Neuronal stem cell (in vitro differentiated cells): ENCODE measurements around the gene USO1.
"Not testable (repeated sequence)": the region's sequence is repeated elsewhere in the genome, so short reads cannot be mapped to it uniquely, and the experiment has no call there.

Experiments
- DNase-seq: peaks from one replicate; pipeline ENCODE4 v3.0.0-alpha.2; 2013; ENCODE audit warnings: low spot score
- H2AFZ ChIP-seq: one replicate; pipeline ENCODE4 v1.6.1; 2013; ENCODE audit warnings: mild to moderate bottlenecking, low read length, inconsistent platforms
- H2AK5ac ChIP-seq: 2 replicates; pipeline ENCODE4 v1.6.1; 2013; ENCODE audit warnings: low read depth, mild to moderate bottlenecking, inconsistent platforms, low read length, moderate library complexity, mixed read lengths
- H2BK120ac ChIP-seq: 2 replicates; pipeline ENCODE4 v1.6.1; 2013; ENCODE audit warnings: low read depth, mild to moderate bottlenecking, inconsistent platforms, low read length, moderate library complexity, mixed read lengths
- H2BK12ac ChIP-seq: one replicate; pipeline ENCODE4 v1.6.1; 2013; ENCODE audit warnings: low read length, inconsistent platforms
- H2BK15ac ChIP-seq: 2 replicates; pipeline ENCODE4 v1.6.1; 2013; ENCODE audit warnings: mild to moderate bottlenecking, low read length, inconsistent platforms, mixed read lengths
- H2BK5ac ChIP-seq: one replicate; pipeline ENCODE4 v1.6.1; 2013; ENCODE audit warnings: inconsistent platforms, mild to moderate bottlenecking, low read length, moderate library complexity
- H3K14ac ChIP-seq: one replicate; pipeline ENCODE4 v1.6.1; 2013; ENCODE audit warnings: low read length, inconsistent platforms
- H3K18ac ChIP-seq: 2 replicates; pipeline ENCODE4 v1.6.1; 2013; ENCODE audit warnings: low read length, inconsistent platforms
- H3K23ac ChIP-seq: 2 replicates; pipeline ENCODE4 v1.6.1; 2013; ENCODE audit warnings: low read depth, mild to moderate bottlenecking, mixed read lengths, low read length, inconsistent platforms; ENCODE audit not compliant: poor library complexity
- H3K27ac ChIP-seq: replicated peaks from 3 replicates; pipeline ENCODE4 v1.5.1; 2013; ENCODE audit warnings: low read length, inconsistent platforms
- H3K27me3 ChIP-seq, 3 experiments: 2 replicates each; pipeline ENCODE4 v1.6.1; 2013; ENCODE audit warnings: low read length in 3 of 3, mild to moderate bottlenecking in 2 of 3, inconsistent platforms in 1 of 3, low read depth in 1 of 3, mixed read lengths in 1 of 3, moderate library complexity in 1 of 3; ENCODE audit not compliant: control insufficient read depth in 3 of 3, insufficient read depth in 3 of 3
- H3K36me3 ChIP-seq, 2 donors: replicated peaks in 1 of 2; 2 replicates each; pipeline ENCODE4 v1.6.1; 2013; ENCODE audit warnings: low read length in 2 of 2; ENCODE audit not compliant: control insufficient read depth in 2 of 2, insufficient read depth in 2 of 2
- H3K4ac ChIP-seq: 2 replicates; pipeline ENCODE4 v1.6.1; 2013; ENCODE audit warnings: inconsistent platforms, mild to moderate bottlenecking, low read length, moderate library complexity
- H3K4me1 ChIP-seq, 2 donors: 1 replicate in 1 of 2; 2 replicates in 1 of 2; pipeline ENCODE4 v1.6.1; 2013; ENCODE audit warnings: low read length in 2 of 2, low read depth in 1 of 2; ENCODE audit not compliant: control insufficient read depth in 2 of 2, insufficient read depth in 1 of 2
- H3K4me2 ChIP-seq: one replicate; pipeline ENCODE4 v1.6.1; 2013; ENCODE audit warnings: mild to moderate bottlenecking, low read length, inconsistent platforms; ENCODE audit not compliant: insufficient read depth, poor library complexity, severe bottlenecking
- H3K4me3 ChIP-seq, 2 donors: 2 replicates each; pipeline ENCODE4 v1.5.1; 2013; ENCODE audit warnings: low read length in 2 of 2, mild to moderate bottlenecking in 2 of 2, inconsistent platforms in 1 of 2, moderate library complexity in 1 of 2
- H3K79me1 ChIP-seq: one replicate; pipeline ENCODE4 v1.6.1; 2013; ENCODE audit warnings: low read depth, mild to moderate bottlenecking, inconsistent platforms, low read length, moderate library complexity
- H3K9ac ChIP-seq: one replicate; pipeline ENCODE4 v1.6.1; 2013; ENCODE audit warnings: mild to moderate bottlenecking, low read depth, low read length, inconsistent platforms; ENCODE audit not compliant: poor library complexity
- H3K9me3 ChIP-seq, 2 donors: replicated peaks in 1 of 2; 2 replicates each; pipeline versions ENCODE3 to v1.6.1; 2013; ENCODE audit warnings: low read length in 2 of 2, mild to moderate bottlenecking in 2 of 2, inconsistent platforms in 1 of 2, low read depth in 1 of 2, mixed read lengths in 1 of 2, moderate library complexity in 1 of 2; ENCODE audit not compliant: control insufficient read depth in 2 of 2, insufficient read depth in 1 of 2
- H4K8ac ChIP-seq: one replicate; pipeline ENCODE4 v1.6.1; 2013; ENCODE audit warnings: low read depth, mild to moderate bottlenecking, inconsistent platforms, low read length, moderate library complexity
- H4K91ac ChIP-seq: one replicate; pipeline ENCODE4 v1.6.1; 2013; ENCODE audit warnings: low read length, low read depth, mild to moderate bottlenecking, inconsistent platforms; ENCODE audit not compliant: poor library complexity
- WGBS, 2 donors: extraction: QIAGEN DNeasy Blood & Tissue Kit; methylation state at CpG; one replicate each; pipeline ENCODE4 v1.1.7; 2013; ENCODE audit warnings: missing lambda C conversion rate in 2 of 2, mixed read lengths in 1 of 2; ENCODE audit not compliant: insufficient read length in 2 of 2, insufficient replicate concordance in 1 of 2; ENCODE audit errors: extremely low coverage in 2 of 2; 5-methylcytosine and 5-hydroxymethylcytosine counted together

The USO1 gene

GRCh38 chr4:75687125-75687524 lies 37.3 kb upstream of the USO1 start:
- H2AFZ ChIP-seq, H3K14ac ChIP-seq, H3K23ac ChIP-seq, H3K36me3 ChIP-seq, H2BK12ac ChIP-seq, H3K4me2 ChIP-seq, H3K27me3 ChIP-seq, H4K8ac ChIP-seq, H3K18ac ChIP-seq, H2BK120ac ChIP-seq, H3K4me1 ChIP-seq, H3K4ac ChIP-seq, H2AK5ac ChIP-seq, DNase-seq, H2BK15ac ChIP-seq, H3K4me3 ChIP-seq, H4K91ac ChIP-seq, H3K27ac ChIP-seq, H3K9me3 ChIP-seq, H3K9ac ChIP-seq, H3K79me1 ChIP-seq, H2BK5ac ChIP-seq: not testable (repeated sequence)
- WGBS, 2 donors = no CpG with 5 or more reads among the region's 1 CpG

GRCh38 chr4:75692066-75692465 lies 32.3 kb upstream of the USO1 start:
- not testable (repeated sequence) for H4K8ac ChIP-seq

GRCh38 chr4:75696071-75696470 lies 28.3 kb upstream of the USO1 start:
- Histone ChIP-seq H4K8ac (no peak overlapping the region), H3K9ac (no peak overlapping the region), H2BK5ac (no peak overlapping the region), H3K23ac (no peak overlapping the region), H4K91ac (no peak overlapping the region), H3K27ac (no peak overlapping the region), H3K4me2 (no peak overlapping the region), H3K36me3 (peaks cover 0 to 21% of the 10 kb centered on the region in 2 donors), H3K4ac (no peak overlapping the region), H3K79me1 (no peaks in the 10 kb centered on the region), H2BK12ac (no peak overlapping the region), H3K27me3 (no peaks in the 10 kb centered on the region), H2BK15ac (no peak overlapping the region), H2BK120ac (no peak overlapping the region), H3K14ac (no peak overlapping the region), H2AK5ac (no peak overlapping the region), H2AFZ (no peak overlapping the region), H3K9me3 (no peaks in the 10 kb centered on the region), H3K4me3 (no peak overlapping the region), H3K4me1 (peaks cover 0 to 3% of the 10 kb centered on the region in 2 donors), H3K18ac (no peak overlapping the region)
- WGBS, 2 donors = no CpG with 5 or more reads among the region's 3 CpGs
- no peak for DNase-seq

More at GRCh38 chr4:75692066-75692465, 32.3 kb upstream of the USO1 start:
- not testable (repeated sequence) for H3K9me3 ChIP-seq, H2AFZ ChIP-seq, H2BK5ac ChIP-seq, H2BK15ac ChIP-seq, H3K23ac ChIP-seq, H3K4me2 ChIP-seq, H3K79me1 ChIP-seq, H2BK120ac ChIP-seq, DNase-seq, H3K4me3 ChIP-seq, H3K4ac ChIP-seq, H3K18ac ChIP-seq, H3K9ac ChIP-seq, H3K14ac ChIP-seq, H2BK12ac ChIP-seq, H3K4me1 ChIP-seq, H4K91ac ChIP-seq, H3K27me3 ChIP-seq, H2AK5ac ChIP-seq, H3K27ac ChIP-seq
- peaks cover 2 to 21% of the 10 kb centered on the region in 2 donors for H3K36me3 ChIP-seq
- no CpG with 5 or more reads among the region's 5 CpGs for WGBS, 2 donors

GRCh38 chr4:75696581-75696980 lies 27.8 kb upstream of the USO1 start:
- Histone ChIP-seq H2AFZ (no peak overlapping the region), H3K27ac (no peak overlapping the region)
- no CpG with 5 or more reads among the region's 3 CpGs for WGBS, 2 donors

More at GRCh38 chr4:75696581-75696980, 27.8 kb upstream of the USO1 start:
- no peaks in the 10 kb centered on the region for H3K27me3 ChIP-seq
- no peak overlapping the region for H2BK120ac ChIP-seq
- no peak overlapping the region for H2BK12ac ChIP-seq
- H4K8ac ChIP-seq = no peak overlapping the region
- no peak overlapping the region for H2BK5ac ChIP-seq
- DNase-seq = no peak
- peaks cover 0 to 19% of the 10 kb centered on the region in 2 donors for H3K36me3 ChIP-seq
- H3K14ac ChIP-seq = no peak overlapping the region
- H3K9ac ChIP-seq = no peak overlapping the region
- H3K9me3 ChIP-seq = no peaks in the 10 kb centered on the region
- H3K4ac ChIP-seq = no peak overlapping the region
- H2AK5ac ChIP-seq = no peak overlapping the region
- H3K79me1 ChIP-seq = no peaks in the 10 kb centered on the region
- H3K4me3 ChIP-seq = no peak overlapping the region
- H3K18ac ChIP-seq = no peak overlapping the region
- H3K4me1 ChIP-seq = peaks cover 0 to 3% of the 10 kb centered on the region in 2 donors
- H2BK15ac ChIP-seq = no peak overlapping the region
- no peak overlapping the region for H4K91ac ChIP-seq
- no peak overlapping the region for H3K23ac ChIP-seq
- no peak overlapping the region for H3K4me2 ChIP-seq
